Loucy (cell line): ENCODE data around the gene NCLN.
"Not testable (repeated sequence)": the region's sequence is repeated elsewhere in the genome, so short reads cannot be mapped to it uniquely, and the experiment has no call there.

Experiments
- H2AFZ ChIP-seq: fragments of 200-600 bp; sonication (generic); 2 replicates; pipeline ENCODE4 v1.6.0; 2016; ENCODE audit warnings: antibody characterized with exemption, mild to moderate bottlenecking, low read length, moderate library complexity
- H3F3A ChIP-seq: fragments of 200-600 bp; 2 replicates; pipeline ENCODE4 v1.6.0; 2016; ENCODE audit warnings: antibody characterized with exemption, low read depth, mild to moderate bottlenecking
- H3K27me3 ChIP-seq: fragments of 200-600 bp; sonication (generic); 2 replicates; pipeline ENCODE4 v1.6.1; 2014; ENCODE audit warnings: low read length, mild to moderate bottlenecking; ENCODE audit not compliant: insufficient read depth, poor library complexity, severe bottlenecking
- H3K36me3 ChIP-seq: fragments of 200-600 bp; sonication (generic); 2 replicates; pipeline ENCODE4 v1.6.1; 2016; ENCODE audit warnings: low read length; ENCODE audit not compliant: insufficient read depth
- H3K4me1 ChIP-seq: fragments of 200-600 bp; sonication (generic); 2 replicates; pipeline ENCODE4 v1.5.1; 2014; ENCODE audit warnings: low read length, mild to moderate bottlenecking; ENCODE audit not compliant: insufficient read depth, poor library complexity, severe bottlenecking
- H3K4me2 ChIP-seq: fragments of 200-600 bp; sonication (generic); 2 replicates; pipeline ENCODE4 v1.6.0; 2014; ENCODE audit warnings: antibody characterized with exemption, low read length, low read depth, mild to moderate bottlenecking; ENCODE audit not compliant: poor library complexity, severe bottlenecking
- H3K4me3 ChIP-seq: fragments of 200-600 bp; sonication (generic); 2 replicates; pipeline ENCODE4 v1.5.1; 2014; ENCODE audit warnings: low read length, mild to moderate bottlenecking, mixed read lengths; ENCODE audit not compliant: poor library complexity, severe bottlenecking
- H3K79me2 ChIP-seq: fragments of 200-600 bp; sonication (generic); 2 replicates; pipeline ENCODE4 v1.6.1; 2014; ENCODE audit warnings: low read length; ENCODE audit not compliant: insufficient read depth
- H3K9ac ChIP-seq: fragments of 200-600 bp; sonication (generic); 2 replicates; pipeline ENCODE4 v1.6.0; 2014; ENCODE audit warnings: mild to moderate bottlenecking, low read depth, low read length, moderate library complexity; ENCODE audit not compliant: poor library complexity, severe bottlenecking
- H3K9me2 ChIP-seq: fragments of 200-600 bp; sonication (generic); replicated peaks from 2 replicates; pipeline ENCODE4 v1.6.1; 2016; ENCODE audit warnings: low read depth, low read length, mixed read lengths
- H3K9me3 ChIP-seq: fragments of 200-600 bp; sonication (generic); 2 replicates; pipeline ENCODE4 v1.6.1; 2014; ENCODE audit warnings: mild to moderate bottlenecking, antibody characterized with exemption, low read length, low read depth; ENCODE audit not compliant: insufficient read depth
- H4K20me1 ChIP-seq: fragments of 200-600 bp; sonication (generic); 2 replicates; pipeline ENCODE4 v1.6.0; 2014; ENCODE audit warnings: antibody characterized with exemption, low read length, mild to moderate bottlenecking; ENCODE audit not compliant: insufficient read depth, poor library complexity, severe bottlenecking
- CTCF ChIP-seq: fragments of 200-600 bp; sonication (generic); conservative IDR thresholded peaks from 2 replicates; pipeline ENCODE4 v1.5.1; 2014; ENCODE audit warnings: mild to moderate bottlenecking, antibody characterized with exemption, low read length
- EZH2phosphoT487 ChIP-seq: fragments of 200-600 bp; IDR thresholded peaks from 2 replicates; pipeline ENCODE4 v1.6.1; 2018; ENCODE audit warnings: antibody characterized with exemption, mild to moderate bottlenecking, moderate library complexity, borderline replicate concordance

Gene NCLN

GRCh38 chr19:3152419-3152780 lies 33.3 kb upstream of the NCLN start:
- Histone ChIP-seq H2AFZ (no peak overlapping the region), H3K4me2 (peak overlapping the region; percentile 62), H4K20me1 (peaks cover 63% of the 10 kb centered on the region), H3K4me1 (peaks cover 60% of the 10 kb centered on the region), H3K27me3 (no peaks in the 10 kb centered on the region), H3K9me3 (no peaks in the 10 kb centered on the region), H3K36me3 (peaks cover 90% of the 10 kb centered on the region), H3F3A (no peaks in the 10 kb centered on the region), H3K9me2 (no peaks in the 10 kb centered on the region), H3K9ac (peak overlapping the region; percentile 26), H3K4me3 (peak overlapping the region; percentile 45), H3K79me2 (peaks cover 95% of the 10 kb centered on the region)
- TF ChIP-seq EZH2phosphoT487 = no peak
- no peak for TF ChIP-seq CTCF

- H3K9ac ChIP-seq = no peak overlapping the region
- no peaks in the 10 kb centered on the region for H3K27me3 ChIP-seq
- H3K4me1 ChIP-seq = peaks cover 64% of the 10 kb centered on the region
- H3K9me3 ChIP-seq = no peaks in the 10 kb centered on the region
- peak overlapping the region; percentile 62 for H3K4me2 ChIP-seq
- H3K4me3 ChIP-seq = peak overlapping the region; percentile 45
- no peaks in the 10 kb centered on the region for H3F3A ChIP-seq
- TF ChIP-seq CTCF = no peak
- no peak for TF ChIP-seq EZH2phosphoT487
- peaks cover 94% of the 10 kb centered on the region for H3K79me2 ChIP-seq
- no peak overlapping the region for H2AFZ ChIP-seq
- peaks cover 53% of the 10 kb centered on the region for H4K20me1 ChIP-seq
- H3K36me3 ChIP-seq = peaks cover 93% of the 10 kb centered on the region
- H3K9me2 ChIP-seq = no peaks in the 10 kb centered on the region
Observed at GRCh38 chr19:3153286-3154230, 32.2 kb upstream of the NCLN start.

- Histone ChIP-seq H3K9ac (peak overlapping the region; percentile 82), H3K4me1 (peaks cover 58% of the 10 kb centered on the region), H3K36me3 (peaks cover 91% of the 10 kb centered on the region), H4K20me1 (peaks cover 44% of the 10 kb centered on the region), H3K4me3 (peak overlapping the region; percentile 64), H3K4me2 (peak overlapping the region; percentile 73), H3K79me2 (peaks cover 88% of the 10 kb centered on the region)
- not testable (repeated sequence) for H3K27me3 ChIP-seq, H3F3A ChIP-seq, H3K9me3 ChIP-seq, H2AFZ ChIP-seq, H3K9me2 ChIP-seq
Observed at GRCh38 chr19:3154447-3154846, 31.3 kb upstream of the NCLN start.
